A204.1 (cell line): ENCODE results near the gene CMSS1.

Experiments used
- FAIRE-seq: peaks from 2 replicates; lab custom pipeline; 2012; peaks lifted over from hg19 to GRCh38; lab: Jason Lieb, UNC

CMSS1 gene

DNA sequence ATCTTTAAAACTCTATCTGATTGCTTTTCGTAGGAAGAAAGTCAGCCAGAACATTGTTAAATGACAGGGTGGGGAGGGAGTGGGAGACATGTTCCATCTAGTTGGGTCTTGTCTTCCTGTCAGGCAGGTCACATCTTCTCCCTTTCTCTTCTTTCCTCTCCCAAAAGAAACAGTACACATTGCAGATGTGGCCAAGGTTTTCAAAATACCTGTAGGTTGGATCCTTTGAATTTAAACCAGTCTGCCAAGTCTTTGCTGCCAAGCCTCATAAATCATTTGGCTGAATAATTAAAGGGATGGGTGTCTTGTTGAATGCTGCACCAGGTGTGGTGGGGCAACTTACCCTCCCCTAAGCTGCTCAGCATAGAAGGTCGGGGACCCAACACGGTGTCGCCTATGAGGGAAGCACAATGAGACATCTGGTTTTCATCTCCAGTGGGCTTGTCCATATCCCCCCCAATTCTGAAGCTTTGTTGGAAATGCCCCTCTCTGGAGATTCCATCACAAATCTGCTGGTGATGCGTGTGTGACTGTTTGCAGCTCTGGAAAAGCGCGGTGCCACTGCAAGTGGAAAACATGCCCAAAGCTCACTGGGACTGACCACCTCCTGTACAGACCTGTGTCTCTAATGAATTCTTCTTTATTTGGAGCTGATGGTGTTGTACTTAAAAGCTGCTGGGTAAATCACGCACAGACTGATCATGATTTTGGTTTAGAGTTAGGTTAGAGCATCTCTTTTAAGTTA lies 184.0 kb downstream of the CMSS1 start:
- no peak for FAIRE-seq

DNA sequence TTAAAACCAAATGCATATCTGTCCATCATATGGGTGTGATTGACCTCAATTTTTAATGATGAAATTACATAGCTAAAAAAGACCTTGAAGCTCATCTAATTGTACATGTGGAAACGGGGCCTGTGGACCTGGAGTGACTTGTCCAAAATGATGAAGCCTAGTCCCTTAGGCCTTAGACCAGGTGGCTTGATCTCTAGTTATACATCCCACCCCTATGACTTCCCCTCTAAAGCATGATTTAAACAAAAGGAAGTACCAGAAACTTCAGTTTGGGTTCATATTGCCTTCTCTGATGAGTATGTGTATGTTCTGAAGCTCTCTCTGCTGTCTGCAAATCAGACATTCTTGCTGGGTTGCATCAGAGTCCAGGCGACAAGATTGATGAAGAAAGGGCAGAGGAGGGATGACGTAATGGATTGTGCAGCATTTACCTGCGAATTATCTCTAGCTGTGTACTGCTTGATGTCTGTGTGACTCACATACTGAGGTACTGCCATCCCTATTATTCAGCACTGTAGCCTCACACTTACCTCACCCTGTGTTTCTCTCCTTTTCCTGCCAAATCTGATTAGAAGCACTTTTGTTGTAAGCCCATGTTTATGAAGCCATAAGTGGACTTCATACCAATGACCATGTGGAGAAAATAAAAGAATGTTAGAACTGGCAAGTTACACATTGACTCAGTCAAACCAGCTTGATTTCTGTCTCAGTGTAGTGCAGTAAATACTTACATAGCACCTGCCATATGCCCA lies 185.1 kb downstream of the CMSS1 start:
- FAIRE-seq, result no peak

DNA sequence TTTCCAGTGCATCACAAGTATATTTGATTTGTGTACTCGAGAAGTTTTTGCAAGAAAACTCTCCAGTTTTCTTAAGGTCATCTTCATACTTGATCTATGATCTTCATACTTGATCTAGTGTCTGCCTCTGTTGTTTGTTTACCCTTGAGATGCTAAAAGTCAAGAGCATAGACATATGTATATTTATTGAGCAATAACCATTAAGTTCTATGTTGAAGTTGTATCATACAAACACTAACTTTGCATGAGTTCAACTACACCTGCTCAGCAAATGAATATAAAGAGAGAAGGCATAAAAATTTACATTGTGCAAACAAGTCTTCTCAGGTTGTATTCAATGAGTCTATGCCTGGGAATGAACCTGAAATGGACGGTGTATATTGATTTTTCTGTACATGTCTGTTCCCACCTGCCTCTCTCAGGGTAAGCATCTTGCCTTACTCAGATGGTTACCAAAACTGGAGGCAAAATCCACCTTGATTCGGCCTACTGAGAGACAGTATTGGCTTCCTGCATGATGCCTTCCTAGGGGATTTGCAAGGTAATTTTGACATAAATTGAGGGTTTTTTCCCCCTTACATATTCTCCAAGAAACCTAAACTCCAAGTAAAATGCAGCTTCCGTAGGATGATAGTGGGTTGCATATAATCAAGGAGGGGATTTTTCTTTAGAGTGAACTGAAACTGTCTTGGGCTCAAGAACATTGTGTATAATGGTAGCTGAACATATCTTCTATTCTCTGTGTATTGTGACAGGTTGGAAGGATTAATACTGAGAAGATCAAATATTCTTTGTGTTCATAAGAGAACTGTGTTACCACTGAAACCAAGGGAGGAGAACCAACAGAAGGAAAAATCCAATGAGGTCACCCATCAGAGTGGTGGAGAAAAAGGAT lies 186.2 kb downstream of the CMSS1 start:
- no peak for FAIRE-seq

DNA sequence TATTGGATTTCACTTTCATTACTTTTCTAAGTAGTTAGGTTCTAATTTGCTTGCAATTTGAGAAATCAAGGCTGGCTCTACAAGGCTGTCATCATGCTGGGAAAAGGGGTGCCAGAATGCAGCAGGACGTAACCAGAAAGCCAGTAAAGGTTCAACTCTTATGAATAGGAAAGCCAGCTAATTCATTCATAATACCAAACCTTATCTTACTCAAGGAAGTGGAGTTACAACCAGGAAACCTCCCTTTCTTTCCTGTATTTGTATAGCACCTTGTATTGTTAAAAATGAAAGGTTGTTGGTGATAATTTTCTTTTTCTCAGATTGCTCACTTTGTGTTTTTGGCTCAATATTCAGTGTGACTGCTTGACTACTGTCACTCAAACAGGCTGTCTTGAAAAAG lies 187.3 kb downstream of the CMSS1 start:
- FAIRE-seq, result no peak

DNA sequence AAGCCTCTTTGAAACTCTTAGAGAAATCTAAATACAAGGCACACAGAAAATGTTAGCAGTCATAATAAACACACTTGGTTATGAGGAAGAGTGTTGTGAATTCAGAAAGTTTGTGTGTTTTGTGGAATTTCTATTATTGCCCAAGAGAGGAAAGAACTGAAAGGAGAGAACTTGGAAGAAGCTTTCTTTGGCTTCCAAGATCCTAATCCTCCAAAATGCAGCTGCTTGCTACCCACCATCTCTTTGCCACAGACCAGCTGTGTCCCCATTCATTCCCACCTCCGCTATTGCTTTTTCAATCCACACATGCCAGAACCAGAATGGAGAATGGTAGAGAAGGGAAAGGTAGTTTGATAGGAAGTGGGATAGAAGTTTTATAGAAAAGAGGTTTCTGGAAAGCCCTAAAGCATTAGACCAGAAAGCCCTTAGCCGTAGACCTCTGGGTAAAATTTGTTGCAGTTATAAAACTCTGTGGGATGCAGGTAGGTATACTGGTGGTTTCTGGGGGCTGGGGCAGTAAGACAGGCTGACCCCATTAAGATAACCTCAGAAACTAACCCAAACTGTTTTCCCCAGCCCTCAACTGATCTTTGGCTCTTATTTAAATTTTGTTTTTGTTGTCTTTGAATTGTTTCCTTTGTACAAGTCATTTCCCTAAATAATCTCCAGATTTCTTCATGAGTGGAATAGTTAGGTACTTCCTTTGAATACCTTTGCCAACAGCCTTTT lies 188.2 kb downstream of the CMSS1 start:
- FAIRE-seq, result no peak

DNA sequence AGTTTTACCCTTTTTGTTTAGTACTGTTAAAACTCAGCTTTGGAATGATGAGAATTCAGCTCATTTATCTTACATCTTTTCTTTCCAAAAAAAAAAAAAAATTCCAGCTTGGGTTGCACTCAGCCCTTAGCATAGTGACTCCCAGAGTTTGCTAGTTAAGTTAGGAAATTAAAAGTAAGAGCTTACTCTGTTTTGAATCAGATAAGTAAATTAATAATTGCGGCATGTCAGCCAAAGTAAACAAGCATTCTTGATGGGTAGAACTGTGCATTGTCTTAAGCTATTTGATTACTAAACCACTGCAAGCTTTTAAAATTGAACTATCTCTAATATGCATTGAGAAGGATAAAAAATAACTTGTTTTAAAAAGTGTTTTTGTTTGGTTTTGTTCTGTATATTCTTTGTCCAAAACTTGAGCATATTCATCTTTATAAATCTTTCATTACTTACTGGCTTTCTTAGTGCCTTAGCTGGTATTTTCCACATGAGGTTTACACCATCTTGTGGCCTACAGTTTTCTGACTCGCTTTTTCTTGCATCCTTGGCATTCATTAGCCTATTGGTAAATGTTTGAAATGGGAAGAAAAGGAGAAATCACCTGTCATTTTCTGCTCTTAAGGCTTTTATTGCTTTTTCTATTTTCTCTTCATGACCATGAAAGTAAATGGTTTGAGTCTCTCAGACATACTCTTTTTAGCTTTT lies 189.1 kb downstream of the CMSS1 start:
- no peak for FAIRE-seq

DNA sequence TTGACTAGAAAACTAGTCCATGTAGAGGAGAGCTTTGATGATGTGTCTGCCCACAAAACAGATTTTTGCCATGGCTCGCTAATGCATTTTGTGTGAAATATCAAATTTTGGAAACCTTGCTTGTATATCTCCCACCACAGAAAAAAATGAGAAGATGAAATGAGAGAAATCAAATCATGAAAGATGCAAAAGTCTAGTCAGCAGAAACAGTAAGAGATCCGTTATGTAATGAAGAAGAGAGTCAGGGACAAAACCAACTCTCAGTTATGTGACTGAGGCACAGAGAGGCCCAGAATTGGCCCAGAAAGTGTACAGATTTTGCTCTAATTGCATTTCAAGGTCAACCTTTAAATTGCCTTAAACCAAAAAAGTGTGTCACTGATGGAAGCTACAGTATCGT lies 189.7 kb downstream of the CMSS1 start:
- no peak for FAIRE-seq

DNA sequence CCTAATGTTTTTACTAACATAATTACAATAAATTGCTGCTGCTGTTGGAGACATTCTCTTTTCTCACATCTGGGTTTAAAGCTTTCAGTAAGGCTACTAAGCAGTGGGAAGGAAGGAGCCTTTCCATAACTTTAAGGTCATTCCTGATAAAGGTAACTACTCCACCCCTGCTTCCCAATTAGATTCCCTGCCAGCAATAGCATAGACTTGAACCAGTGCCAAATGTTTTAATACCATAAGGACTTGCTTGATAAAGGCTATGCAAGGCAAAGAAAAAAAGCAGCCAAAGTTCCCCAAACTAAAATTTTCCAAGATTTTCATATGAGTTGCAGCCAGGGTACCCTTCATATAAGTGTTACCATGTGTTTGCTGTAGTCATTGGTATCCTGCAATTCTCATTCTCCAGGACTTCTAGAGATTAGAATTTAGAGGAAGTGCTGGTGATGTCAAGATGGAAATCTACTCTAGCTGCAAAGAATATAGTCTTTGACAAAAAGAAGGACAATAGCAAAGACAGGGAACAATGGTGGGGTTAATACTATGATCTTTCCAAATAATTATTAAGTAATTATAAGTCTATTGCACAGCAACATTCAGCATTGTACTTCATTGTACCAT lies 190.5 kb downstream of the CMSS1 start:
- no peak for FAIRE-seq

DNA sequence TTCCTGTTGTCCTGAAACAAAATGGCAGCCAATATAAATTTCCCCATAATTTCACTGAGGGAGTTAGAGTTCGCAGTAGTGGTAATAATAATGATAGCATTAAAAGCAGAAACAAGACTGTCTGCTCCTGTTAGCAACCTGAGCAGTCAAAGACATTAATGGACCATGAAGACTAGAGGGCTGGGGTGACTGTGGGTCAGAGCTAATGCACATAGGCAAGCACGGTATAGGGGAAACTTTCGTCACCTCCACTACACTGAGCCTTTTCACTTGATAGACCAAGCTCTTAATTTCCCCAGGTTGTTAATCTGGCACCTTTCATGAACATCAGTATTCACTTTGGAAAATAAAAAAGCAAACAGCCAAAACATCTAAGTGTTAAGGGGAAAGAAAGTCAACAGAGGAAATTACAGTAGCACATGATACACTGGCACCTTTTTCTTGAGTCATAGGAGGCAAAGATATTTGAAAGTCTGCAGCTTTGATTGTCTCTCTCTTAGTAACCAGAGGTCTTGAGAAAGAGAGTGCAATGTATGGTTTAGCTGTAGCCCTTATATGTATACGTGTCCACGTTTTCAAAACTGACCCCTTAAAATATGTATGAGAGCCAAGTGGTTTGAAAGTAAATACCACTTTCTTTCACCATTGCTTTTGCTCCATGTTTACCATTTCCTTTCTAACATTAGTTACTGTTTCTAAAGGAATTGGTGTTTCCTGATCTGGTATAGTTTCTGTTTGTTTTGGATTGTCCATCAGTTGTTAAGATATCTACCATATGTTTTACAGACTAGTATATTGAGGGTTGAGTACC lies 191.8 kb downstream of the CMSS1 start:
- no peak for FAIRE-seq

DNA sequence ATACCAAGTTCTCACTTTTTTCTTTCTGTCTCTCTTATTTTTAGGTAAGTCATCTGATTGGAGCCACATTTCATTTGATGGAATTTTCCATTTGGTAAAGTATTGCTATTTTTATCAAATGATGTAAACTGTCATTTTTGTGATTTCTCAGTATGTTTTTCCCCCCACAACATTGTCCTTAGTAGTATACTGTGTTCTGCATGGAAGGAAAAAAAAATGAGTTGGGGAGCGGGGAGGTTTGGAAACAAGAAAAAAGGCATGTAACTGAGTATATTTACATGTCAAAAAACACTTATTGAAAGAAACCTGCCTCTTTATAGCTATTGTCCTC lies 192.4 kb downstream of the CMSS1 start:
- no peak for FAIRE-seq

DNA sequence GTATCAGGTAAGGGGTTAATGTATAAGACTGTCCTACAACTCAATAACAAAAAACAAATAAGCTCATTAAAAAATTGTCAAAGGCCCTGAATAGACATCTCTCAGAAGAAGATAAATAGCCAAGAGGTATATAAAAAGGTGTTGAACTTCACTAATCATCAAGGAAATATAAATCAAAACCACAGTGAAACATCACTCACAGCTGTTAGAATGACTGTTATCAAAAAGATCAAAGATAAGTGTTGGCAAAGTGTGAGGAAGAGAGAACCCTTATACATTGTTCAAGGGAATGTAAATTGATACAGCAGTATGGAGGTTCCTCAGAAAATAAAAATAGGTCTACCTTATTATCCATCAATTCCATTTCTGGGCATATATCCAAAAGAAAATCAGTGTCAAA lies 201.1 kb downstream of the CMSS1 start:
- no peak for FAIRE-seq

DNA sequence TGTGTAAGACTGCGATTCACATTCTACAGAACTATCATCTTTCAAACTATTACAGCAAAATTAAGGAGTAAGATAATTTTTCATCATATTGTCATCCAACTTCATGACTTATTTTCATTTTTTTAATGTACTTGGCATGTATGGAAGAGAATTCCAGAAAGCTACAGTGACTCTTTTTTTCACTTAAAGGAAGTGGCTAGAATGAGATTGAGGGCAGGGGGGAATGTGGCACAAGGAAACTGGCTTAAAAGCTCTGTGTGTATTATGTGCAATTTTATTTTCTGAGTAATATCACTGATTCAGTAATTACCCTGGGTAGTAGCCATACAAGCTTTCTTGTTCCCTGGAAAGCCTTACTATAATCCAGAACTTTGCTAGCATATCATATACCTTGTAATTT lies 202.1 kb downstream of the CMSS1 start:
- no peak for FAIRE-seq

DNA sequence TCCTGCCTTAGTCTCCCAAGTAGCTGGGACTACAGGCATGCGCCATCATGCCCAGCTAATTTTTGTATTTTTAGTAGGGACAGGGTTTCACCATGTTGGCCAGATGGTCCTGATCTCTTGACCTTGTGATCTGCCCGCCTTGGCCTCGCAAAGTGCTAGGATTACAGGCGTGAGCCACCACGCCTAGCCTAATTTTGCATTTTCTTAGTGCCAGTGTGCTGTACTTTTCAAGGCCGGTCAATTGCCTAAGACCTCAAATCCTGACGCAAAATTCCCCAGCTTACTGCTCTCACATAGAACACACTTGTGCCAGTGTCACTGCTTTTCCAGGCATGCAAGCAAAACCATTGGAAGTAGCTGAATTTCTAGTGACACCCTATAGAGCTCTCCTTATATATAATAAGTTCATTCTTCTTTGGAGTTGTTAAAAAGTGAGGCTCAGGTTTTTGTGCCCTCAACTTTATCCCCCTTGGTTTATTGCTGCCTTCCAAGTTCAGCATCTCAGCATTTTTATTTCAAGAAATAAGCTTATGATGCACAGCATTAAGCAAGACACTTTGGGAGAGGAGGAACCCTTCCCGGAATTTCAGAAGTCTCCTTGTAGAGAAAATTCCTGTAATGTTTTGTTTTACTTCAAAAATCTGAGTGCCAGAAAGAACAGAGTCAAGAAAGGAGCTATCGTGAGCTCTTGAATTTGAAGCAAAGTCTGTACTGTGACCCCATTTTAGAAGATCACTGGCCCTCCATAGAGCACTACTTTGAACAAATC lies 203.4 kb downstream of the CMSS1 start:
- FAIRE-seq, result no peak

DNA sequence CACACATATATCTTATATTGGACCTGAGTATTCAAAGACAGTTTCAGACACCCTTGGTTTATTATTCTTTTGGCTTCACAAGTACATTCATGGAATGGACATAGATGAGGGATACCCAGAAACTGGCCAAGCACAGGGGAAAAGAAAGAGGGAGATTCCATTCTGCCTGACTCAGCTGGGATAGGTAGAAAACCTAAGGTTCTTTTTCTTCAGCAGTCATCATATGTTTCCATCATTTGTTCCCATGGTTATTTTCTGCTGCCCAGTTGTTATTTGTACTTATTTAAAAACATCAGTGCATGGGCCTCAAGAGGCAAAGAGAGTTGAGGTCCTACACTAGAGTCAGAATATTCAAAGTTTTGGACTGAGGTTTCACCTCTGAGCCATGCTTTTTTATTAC lies 204.8 kb downstream of the CMSS1 start:
- FAIRE-seq, result no peak

DNA sequence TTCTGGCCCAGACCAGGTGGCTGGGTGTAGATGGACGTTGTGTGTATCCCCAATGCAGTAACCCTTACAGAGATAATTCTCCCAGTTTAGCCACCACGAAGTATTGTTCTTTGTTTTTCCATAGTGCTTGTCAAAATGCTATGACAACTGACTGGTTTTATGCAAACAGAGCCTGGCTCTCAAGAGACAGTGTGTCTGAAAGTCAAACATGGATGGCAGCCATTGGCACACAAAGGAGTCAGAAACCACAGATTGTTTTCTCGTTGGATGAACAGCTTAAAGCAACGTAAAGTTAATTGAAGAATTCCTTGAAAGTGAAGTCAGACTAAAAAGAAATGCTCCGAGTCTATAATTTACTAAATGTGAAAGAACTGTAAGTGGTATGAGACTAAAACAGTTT lies 205.5 kb downstream of the CMSS1 start:
- no peak for FAIRE-seq

DNA sequence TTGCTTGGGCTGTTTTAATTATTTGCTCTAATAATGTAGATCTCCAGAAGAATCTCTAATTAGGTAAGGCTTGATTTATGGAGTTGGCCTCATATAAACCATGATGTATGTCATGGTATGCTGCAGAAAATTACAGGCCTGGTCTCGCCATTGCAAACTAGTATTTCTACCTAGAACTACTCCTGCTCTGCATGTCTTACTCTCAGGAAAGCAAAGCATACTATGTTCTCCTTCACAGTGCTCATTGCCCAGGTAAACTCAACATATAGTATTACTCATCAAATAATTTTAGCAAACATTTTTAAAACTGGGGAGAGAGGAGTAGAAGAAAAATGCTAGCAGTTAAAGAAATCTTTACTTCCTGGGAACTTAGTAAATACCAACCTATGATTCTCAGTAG lies 205.9 kb downstream of the CMSS1 start:
- FAIRE-seq, result no peak

DNA sequence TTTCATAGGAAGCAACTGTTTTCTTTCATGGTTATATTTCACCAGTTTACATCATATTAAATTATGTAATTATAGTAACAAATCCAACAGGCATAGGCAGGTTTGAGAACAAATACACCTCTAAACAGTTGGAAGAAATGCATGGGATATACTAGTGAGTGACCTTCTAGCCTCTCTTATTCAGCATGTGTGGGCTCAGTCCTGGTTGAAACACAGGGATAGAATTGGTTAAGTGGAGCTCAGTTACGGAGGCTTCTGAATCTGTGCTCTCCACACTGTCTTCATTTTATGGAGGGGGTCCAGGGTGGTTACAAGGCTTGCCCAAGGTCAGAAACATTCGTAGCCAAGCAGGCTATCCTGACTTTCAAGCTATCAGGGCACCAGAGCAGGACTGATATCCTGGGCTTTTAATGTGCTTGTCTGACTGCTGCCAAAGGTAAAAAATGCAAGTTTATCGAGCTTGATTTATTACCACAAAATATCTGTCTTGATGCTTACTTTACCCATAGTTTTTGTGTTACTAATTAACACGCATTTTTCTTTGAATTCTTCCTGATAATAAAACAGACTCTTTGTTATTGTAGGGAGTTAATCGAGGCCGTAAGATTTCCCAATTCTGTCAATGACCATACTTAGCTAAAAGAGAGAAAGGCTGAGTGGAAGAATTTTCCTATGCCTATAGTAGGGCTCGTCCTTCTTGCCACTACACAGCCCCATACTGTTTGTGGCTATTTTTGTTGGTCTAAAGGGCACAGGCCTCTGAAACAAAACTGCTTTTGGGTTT lies 207.1 kb downstream of the CMSS1 start:
- FAIRE-seq, result no peak

DNA sequence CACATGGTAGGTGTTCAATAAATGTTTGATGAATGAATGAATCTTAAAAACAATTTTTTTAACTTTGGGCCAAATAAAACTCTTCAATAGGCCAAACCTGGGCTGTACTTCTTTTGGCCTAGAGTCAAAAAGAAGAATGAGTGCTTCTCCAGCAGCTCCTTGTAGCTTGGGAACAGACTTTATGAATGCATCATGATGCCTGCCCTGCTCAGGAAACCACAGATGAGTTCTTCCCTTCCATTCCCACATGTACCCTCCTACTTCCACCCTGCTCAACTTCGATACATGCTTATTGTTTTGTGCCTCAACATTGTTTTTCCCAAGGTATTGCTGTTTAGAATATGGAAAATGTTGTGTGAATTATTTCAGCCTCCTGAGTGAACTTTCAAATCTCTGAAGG lies 209.7 kb downstream of the CMSS1 start:
- no peak for FAIRE-seq

DNA sequence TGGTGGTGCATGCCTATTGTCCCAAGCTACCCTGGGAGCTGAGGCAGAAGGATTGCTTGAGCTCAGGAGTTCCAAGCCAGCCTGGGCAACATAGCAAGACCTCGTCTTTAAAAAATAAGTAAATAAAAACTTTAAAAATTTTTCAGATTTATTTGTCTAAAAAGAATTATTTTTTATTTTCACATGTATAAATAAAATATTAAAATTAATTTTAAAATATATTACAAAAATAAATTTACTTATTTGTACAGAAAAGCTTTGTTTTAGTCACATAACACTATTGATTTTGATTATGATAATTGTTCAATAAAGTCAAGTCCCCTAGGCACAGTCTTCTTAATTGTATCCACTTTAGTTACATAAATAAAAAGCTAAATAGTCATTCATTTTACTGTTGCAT lies 211.4 kb downstream of the CMSS1 start:
- peak; percentile 74 for FAIRE-seq
